Left ventricle myocardium superior (tissue), 1 donor: ENCODE results near the gene MYLK2. TPM values are rescaled to one million over a fixed set of nuclear protein-coding genes. Genes with fewer than 3 reads are reported as not detected.

Experiments used
- ATAC-seq: fragments of 200-7000 bp; cut with Tn5 transposase; one replicate; pipeline ENCODE4 v1.9.1; 2020; ENCODE audit warnings: mild to moderate bottlenecking, moderate library complexity
- DNase-seq: peaks from one replicate; pipeline ENCODE4 v3.0.0-alpha.2; 2020
- intact Hi-C: fragments of 100-400 bp; cut with micrococcal nuclease; formaldehyde crosslinking; loops from one replicate; pipeline ENCODE4 v1.11.0; 2022
- long read RNA-seq: library from polyadenylated mRNA; unstranded; transcript quantifications from one replicate; pipeline ENCODE4 v2.0.0, GENCODE V29; 2021
- total RNA-seq: library from RNA; stranded (reverse); fragmentation: NEBNext Ultra II Directional; extraction: Animal tissue kit (Norgen Biotek cat#: 25700); gene quantifications from one replicate; pipeline ENCODE4 v1.2.1, GENCODE V29; 2021
- donor health status: DM: no; HTN: yes; CAD: no; lungs with severe emphysema.

MYLK2 gene
- 0.10 TPM for total RNA-seq
- long read RNA-seq = 0 reads

DNA sequence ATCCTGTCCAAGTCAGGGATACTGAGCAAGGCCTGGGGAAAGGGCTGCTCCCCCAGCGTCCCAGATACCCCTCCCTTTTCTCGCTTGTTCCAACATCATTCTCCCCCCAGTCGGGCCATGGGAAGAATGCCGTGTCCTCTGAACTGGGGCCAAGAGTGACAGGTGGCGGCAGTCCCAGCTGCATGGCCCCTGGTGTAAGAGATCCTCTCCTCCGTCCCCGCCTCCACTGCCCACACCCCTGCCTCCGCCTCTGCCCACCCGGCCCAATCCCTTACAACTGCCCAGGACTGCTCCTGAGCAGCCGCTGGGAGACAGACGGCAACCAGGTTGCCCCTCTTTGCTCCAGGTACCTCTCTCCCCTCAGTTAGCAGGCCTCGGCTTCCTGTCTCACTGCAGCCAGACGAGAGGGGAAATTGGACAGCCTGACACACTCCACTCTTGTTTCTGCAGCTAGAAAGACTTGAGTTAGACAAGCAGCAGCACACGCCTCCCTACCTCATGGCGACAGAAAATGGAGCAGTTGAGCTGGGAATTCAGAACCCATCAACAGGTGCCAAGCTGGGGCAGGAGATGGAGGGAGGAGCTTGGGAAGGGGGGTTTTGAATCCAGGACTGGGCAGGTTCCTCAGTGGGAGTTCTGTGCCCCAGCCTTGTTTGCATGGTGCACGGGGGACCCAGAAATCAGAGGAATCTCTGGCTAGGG is at the start of gene MYLK2:
TSS of gene MYLK2 (plus strand) at position 274 of the 702 bp plus-strand sequence. CDS start at position 499, 225 bp downstream.
- intact Hi-C loops = no loop called here

DNA sequence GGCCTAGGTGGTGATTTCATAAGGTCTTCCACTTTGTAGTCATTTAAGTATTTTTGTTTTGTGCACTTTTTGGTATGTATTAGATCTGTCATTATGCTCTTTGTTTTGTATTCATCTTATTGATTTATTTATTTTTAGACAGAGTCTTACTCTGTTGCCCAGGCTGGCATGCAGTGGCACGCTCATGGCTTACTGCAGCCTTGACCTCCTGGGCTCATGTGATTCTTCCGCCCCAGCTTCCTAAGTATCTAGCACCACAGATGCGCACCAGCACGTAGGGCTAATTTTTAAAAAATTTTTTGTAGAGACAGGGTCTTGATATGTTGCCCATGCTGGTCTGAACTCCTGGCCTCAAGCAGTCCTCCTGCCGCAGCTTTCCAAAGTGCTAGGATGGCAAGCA is 49.5 kb upstream of the MYLK2 start:
- no peak for ATAC-seq
- DNase-seq = no peak
- intact Hi-C loops = no loop called here

More for the DNA sequence above, at the start of gene MYLK2:
- DNase-seq = peak; percentile 71
- ATAC-seq = peak; percentile 50

DNA sequence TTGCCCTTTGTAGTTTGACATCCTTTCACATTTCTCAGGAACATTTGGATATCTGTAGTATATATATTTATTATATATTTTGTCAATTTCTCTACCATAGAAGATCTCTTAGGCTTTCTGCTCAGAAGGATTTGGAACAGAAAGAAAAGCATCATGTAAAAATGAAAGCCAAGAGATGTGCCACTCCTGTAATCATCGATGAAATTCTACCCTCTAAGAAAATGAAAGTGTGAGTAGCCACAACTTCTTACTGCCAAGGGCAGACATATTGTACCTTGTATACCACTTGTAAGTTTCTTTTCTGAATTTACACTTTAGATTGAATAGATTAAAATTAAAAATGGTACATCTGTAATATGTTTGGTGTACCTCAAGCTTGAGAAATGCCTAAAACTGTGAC is 48.9 kb upstream of the MYLK2 start:
- DNase-seq = no peak
- intact Hi-C loops = no loop called here
- ATAC-seq = no peak

DNA sequence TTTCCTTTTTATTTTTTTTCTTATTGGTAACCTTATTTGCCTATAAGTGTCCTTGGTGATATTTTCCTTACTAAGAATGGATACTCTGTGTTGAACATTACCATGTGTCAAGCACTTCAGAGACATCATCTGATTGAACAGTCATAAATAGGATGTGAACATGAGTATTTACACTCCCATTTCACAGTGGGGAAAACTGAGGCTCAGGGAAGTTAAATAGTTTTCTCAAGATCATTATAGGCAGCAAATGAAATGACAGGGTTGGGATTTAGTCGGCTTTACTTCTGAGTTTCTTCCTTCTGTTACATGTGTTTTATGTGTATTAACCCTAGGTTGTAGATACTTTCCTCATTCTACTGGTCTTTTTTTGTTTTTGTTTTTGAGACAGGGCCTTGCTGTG is 44.7 kb upstream of the MYLK2 start:
- DNase-seq (no peak), ATAC-seq (no peak)
- intact Hi-C loops = no loop called here

DNA sequence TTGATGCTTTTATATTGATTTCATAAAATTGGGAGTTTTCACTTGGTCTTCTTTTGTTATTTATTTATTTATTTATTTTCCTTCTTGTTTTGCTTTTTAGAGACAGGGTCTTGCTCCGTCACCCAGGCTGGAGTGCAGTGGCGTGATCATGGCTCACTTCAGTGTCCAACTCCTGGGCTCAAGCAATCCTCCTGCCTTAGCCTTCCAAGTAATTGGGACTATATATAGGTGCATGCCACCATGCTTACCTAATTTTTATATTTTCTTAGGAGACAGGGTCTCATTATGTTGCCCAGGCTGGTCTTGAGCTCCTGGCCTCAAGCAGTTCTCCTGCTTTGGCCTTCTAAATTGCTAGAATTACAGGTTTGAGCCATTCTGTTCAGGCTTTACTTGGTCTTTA is 38.3 kb upstream of the MYLK2 start:
- DNase-seq (no peak), ATAC-seq (no peak)
- intact Hi-C loops = no loop called here

DNA sequence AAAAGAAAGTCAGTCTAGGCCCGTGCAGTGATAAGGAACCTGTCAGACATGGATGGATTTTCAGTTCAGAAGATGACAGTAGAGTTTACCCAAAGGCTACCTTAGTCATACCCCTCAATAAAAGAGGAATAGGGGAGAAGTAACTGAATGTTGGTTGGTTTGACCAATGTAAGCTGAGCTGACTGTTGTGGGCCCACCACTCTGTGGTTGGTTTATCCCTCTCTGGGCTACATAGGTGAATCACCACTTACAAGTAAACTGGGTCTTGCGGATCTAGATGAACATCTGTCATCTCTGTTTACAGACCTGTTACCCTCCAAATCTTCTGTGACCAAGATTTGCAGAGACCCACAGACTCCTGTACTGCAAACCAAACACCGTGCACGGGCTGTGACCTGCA is 37.2 kb upstream of the MYLK2 start:
- intact Hi-C loops = no loop called here
- no peak for ATAC-seq
- DNase-seq = no peak

DNA sequence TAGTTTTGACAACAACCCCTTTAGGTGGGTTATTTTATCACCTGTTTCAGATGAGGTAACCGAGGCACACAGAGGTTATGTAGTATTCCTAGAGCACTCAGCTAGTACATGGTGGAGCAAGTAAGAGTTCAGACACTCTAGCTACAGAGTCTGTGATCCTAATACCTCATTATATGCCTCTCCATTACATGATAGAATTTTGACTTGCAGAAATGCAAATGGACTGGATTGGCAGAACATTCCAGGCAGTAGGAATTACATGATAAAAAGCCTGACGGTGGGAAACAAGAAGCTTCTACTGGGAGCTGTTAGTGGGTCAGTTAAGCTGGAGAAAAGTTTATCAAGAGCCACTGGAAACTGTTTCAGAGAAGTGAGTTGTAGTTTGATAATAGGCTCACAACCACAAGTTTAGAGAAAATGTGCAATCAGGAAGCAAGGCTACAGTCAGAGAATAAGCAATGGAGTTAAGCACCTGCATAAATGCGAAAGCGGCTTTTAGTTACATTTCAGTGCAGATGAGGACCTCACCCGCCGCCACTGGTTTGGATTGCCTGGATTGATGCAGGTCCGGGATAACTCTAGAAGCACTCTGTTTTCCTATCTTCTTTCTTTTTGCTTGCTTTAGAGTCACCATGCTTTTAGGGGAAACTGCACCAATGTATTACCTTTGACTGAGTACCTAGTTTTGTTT is 34.7 kb upstream of the MYLK2 start:
- ATAC-seq (no peak), DNase-seq (no peak)
- intact Hi-C loops = no loop called here

DNA sequence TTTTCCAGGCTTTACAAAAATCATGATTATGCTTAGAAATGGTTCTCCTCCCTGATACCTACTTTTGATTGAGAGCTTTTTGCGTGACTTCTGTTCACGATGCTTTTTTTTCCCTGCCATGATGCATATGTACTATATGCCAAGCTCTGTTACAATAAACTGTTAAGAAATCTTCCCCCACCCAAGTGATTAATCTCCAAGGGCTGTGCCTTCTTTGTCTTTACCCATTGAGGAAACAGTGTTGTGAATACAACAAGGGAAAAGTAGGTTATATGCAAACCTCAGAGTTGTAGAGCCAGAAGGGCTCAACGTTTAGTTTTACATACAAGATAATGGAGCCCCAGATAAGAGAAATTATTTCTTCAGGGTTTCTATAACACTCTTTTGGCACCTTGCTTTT is 34.1 kb upstream of the MYLK2 start:
- intact Hi-C loops = no loop called here
- no peak for DNase-seq
- ATAC-seq = no peak

DNA sequence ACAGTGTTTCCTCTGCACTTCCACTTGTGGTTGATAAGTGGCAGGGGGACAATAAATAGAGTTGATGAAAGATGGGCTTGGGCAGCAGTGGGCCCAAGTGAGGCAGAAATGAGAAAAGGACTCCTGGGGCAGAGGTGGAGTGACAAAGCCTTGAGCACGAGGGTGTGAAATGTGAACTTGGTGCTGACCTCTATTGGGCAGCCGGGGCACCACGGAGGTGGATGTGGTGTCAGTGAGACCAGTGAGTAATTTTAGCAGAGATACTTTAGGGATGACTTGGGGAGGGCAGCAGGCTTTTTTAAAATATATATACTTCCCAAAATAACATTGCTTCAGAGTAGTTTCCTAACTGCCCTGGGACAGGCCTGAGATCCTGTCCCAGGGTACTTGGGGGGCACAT is 30.6 kb upstream of the MYLK2 start:
- peak; percentile 34 for ATAC-seq
- intact Hi-C loops = no loop called here
- no peak for DNase-seq

DNA sequence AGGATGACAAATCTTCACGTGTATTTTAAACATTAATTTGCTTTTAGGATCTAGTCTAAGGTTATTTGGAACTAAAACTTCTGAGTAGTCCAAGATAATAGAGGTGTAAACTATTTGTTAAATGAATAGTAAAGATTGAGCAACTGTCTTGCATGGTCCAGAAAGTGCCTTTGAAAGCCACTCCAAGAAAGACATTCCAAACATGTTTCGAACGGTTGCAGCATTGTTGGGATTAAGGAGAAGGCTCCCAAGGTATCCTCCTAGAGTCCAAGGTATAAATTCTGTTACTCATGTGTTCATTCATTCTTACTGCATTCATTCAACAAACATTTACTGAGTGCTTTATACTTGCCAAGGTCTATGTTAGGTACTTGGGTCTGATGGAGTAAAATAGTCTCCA is 28.8 kb upstream of the MYLK2 start:
- DNase-seq (no peak), ATAC-seq (no peak)
- intact Hi-C loops = no loop called here

DNA sequence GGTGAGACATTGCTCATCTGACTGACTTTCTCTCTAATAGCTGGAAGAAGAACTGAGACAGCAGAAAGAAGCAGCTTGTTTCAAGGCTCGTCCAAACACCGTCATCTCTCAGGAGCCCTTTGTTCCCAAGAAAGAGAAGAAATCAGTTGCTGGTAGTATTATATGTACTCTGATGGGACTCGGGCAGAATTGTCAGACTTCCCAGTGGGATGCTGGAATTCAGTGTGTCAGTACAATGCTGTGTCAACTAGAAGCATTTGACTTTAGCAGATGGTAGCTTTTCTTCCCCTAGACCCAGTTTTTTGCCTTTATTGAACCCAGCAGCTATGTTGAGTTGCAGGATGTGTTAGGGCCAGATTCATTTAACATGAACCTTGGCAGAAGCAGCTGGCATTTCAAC is 21.8 kb upstream of the MYLK2 start:
- intact Hi-C loops = no loop called here

DNA sequence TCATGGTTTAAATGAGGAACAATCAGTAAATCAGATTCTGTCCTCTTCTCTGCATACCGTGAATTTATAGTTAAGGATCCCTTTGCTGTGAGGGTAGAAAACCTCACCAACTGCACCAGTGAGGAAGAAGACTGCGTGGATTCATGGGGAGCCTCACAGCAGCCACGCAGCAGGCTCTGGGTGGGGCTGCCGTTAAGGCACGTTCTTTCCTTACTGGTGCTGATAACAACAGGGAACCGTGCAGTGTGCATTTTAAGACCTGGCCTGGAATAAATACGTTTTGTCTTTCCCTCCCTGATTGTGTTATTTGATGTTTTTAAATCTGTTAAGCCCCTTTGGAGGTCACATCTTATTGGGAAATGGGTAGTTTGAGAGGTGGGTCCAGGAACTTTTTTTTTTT is 17.6 kb upstream of the MYLK2 start:
- ATAC-seq (no peak), DNase-seq (no peak)
- intact Hi-C loops = no loop called here

More for the DNA sequence above, 21.8 kb upstream of the MYLK2 start:
- DNase-seq (no peak), ATAC-seq (no peak)

DNA sequence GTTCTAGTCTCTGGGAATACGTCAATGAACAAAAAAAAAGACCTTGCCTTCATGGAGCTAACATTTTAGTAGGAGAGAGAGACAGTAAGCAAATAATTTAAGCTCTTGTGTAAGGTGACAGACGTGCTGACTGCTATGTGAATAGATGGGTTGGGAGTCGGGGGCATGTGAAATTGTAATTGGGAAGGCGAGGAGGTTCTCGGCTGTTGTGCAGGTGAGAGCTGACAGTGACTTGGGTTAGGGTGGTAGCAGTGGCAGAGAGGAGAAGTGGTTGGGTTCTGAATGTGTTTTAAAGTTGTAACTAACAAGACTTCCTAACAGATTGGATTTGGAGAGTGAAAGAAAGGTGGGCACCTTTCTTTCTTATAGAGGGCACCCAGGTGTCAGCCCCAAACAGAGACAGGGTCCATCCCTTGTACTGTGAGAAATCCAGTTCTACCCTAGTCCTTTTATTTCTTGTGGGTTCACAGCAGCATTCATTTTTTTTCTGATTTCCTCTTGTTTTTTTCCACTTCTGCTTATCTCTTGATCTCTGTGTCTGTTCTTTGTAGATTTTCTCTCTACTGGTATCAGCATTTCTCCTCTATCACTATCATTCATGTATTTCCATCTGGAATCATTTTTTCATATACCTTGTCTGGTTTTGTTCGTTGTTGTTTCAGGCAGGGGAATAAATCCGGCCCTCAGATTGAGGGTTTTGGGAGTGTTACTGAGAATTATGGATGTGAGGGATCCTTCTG is 15.4 kb upstream of the MYLK2 start:
- no peak for ATAC-seq
- intact Hi-C loops = no loop called here

DNA sequence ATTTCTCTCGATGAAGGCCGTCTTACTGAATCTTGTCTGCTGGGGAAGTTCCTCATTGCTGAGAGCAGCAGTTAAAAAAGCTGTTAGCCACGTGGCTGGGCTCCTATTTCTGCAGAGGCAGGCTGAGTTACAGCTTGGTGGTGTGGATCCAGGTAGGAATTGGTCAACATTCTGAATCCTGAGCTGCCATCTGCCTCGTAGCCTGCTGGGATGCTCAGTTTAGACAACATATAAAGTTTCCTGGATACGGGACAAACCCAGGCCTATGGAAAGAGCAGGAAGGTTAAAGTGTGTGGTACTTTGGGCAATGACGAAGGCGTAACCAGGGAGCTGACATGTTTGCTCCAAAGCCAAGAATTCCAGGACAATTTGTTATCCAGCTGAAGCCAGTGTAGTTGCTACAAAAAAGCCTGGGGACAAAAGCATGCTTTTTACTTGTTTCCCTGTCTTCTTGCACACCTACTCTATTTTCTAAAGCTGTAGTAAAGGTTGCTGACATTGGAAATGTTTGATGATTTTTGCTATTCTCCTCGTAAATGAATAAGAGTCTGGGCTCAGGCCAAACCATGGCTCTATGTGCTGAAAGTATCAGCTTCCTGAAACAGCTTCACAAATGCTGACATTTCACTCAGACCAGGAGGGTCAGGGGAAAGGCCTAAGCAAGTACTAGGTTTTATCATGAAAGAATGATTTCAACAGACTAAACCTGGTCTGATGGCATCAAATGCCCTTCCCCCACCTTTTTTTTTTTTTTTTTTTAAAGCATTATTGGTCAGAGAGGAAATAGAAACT is 12.4 kb upstream of the MYLK2 start:
- DNase-seq (no peak), ATAC-seq (peak; percentile 14)
- intact Hi-C loops = no loop called here

More for the DNA sequence above, 15.4 kb upstream of the MYLK2 start:
- DNase-seq = no peak

DNA sequence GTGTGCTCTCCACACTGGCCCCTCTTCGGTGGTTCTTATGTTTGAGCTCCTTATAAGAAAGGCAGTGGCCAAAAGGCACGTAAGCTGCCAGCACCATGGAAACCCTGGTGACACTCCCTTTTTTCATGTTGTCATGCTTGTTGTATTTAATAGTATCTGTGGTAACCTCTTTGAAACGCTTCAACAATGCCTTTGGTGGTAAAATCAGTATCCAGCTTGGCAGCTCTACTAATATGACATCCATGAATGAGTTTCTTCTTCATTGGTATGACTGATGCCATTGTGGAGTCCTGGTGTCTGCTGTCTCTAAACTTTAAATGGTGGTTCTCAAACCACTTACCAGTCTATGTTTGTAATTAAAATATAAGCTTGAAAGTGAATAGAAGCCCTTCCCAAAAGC is 10.7 kb upstream of the MYLK2 start:
- no peak for DNase-seq
- ATAC-seq = no peak
- intact Hi-C loops = no loop called here

DNA sequence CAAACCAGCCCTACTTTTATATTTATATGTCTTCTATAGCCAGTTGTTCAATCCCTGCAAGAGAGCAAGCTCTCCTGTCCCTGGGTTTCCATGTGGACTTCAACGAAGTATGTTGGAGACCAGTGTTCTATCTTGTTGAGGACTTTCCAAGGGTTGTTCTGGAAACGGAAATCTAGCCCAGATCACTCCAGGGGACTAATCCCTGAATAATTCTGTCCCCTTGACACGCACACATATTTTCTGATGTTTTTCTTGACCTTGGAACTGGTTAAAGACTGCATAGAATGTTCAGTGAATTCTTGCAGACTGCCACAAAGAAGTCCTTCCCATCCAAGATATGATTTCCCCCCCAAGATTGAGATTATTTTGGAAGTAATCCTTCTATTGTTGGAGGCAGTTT is 9.5 kb upstream of the MYLK2 start:
- no peak for ATAC-seq
- intact Hi-C loops = no loop called here
- no peak for DNase-seq

DNA sequence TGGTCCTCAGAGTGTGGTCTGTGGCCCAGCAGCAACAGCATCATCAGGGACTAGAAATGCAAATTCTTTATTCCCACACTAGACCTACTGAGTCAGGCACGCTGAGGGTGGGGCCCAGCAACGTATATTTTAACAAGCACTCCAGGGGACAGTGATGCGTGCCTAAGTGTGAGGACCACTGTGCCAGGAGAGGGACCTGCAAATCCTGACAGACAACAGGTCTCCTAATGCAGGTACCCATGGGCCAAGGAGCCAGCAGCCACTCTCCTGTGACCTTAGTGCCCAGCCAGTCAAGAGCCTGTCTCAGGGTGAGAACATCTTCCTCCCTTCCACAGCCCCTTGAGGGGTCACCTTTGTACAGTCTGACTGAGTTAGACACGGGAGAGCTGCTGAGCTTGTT is 8.0 kb upstream of the MYLK2 start:
- ATAC-seq = no peak
- intact Hi-C loops = no loop called here

DNA sequence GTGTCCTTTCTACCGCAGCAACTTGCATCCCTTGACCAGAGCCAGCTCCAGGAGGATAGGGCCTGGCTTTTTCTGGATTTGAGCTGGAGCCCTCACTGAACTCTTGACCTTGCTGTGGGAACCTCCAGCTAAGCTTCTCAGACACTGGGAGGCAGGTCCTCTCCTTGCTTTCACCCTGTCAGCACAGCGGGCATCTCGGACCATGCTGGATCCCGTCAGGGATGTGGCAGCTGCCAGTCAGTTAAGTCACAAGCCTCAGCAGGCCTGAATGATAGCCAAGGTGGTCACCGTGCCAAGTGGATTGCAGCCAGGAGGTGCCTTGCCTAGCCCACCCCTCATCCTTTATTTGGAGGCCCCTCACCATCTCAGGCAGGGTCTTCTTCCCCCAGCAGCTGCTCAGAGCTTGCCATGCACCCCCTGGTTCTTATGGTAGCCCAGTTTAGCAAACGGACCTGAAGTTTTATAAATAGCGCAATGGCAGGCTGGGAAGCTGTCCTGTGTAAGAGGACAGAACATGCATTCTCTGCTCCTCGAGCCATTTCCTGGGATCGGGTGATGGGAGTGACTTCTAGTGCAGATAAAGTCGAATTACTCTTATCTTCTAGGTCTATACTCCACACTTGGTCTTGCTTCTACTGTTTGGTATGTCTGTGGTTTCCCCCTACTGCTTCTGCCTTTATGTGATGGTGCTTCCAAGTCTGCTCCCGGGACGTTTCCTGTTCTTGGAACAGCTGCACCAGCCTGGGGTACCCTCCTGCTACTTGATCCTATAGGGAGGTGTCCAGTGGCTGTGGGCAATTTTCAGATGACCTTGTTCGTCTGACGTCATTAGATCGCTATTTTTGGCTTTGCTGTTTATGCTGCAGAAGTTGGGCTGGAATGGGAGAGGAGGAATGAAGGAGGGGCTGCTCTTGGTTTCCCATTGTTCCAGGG is 7.1 kb upstream of the MYLK2 start:
- intact Hi-C loops = no loop called here
- peak; percentile 68 for ATAC-seq
- DNase-seq = no peak

More for the DNA sequence above, 8.0 kb upstream of the MYLK2 start:
- DNase-seq = no peak

DNA sequence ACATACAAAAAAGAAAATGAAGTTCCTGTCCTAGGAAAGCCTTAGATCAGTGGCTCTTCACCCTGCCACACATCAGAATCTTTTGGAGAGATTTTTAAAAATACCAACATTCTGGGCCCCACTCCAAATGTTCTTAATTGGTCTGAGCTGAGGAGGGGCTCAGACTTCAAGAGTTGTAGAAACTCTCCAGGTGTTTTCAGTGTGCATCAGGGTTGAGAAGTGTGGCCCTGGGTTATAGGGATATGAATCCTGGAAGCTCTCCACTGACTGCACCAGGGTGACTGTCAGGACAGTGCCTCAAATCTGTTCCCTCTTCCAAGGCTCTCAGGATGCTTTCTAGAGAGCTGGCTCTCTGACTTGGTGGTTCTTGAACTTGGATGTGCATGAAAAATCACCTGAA is 5.5 kb upstream of the MYLK2 start:
- ATAC-seq (no peak), DNase-seq (no peak)
- intact Hi-C loops = no loop called here
